PC-3 (cell line): Measurements from ENCODE around the gene PACS1. TPM values are rescaled to one million over a fixed set of nuclear protein-coding genes. Genes with fewer than 3 reads are reported as not detected.
"Not testable (repeated sequence)": the region's sequence is repeated elsewhere in the genome, so short reads cannot be mapped to it uniquely, and the experiment has no call there.

ENCODE experiments used
- ATAC-seq: fragments of 200-7000 bp; cut with Tn5 transposase; 2 replicates; pipeline ENCODE4 v1.9.1; 2020; ENCODE audit warnings: mild to moderate bottlenecking, moderate library complexity
- BruUV-seq: library from RNA; stranded (reverse); fragments of 400-500 nt; replicated peaks from 2 replicates; lab custom pipeline; 2021; lab: Mats Ljungman, UMichigan
- CTCF ChIA-PET: fragments of 300-600 bp; sonication (Branson Sonifier 250); formaldehyde crosslinking; loops from one replicate; lab custom pipeline; 2022; ENCODE audit warnings: antibody characterized with exemption; lab: Charles Lee
- POLR2A ChIA-PET: fragments of 300-600 bp; sonication (Branson Sonifier 250); formaldehyde crosslinking; loops from one replicate; lab custom pipeline; 2022; ENCODE audit warnings: antibody characterized with exemption; ENCODE audit not compliant: unreplicated experiment; lab: Charles Lee
- DNase-seq: peaks from one replicate; pipeline ENCODE4 v3.0.0-alpha.2; 2015
- H2AFZ ChIP-seq: fragments of 300-600 bp; sonication (generic); 2 replicates; pipeline ENCODE4 v1.6.0; 2016; ENCODE audit warnings: antibody characterized with exemption, low read length
- H3F3A ChIP-seq: fragments of 300-600 bp; sonication (generic); one replicate; pipeline ENCODE4 v1.6.0; 2017; ENCODE audit warnings: antibody characterized with exemption, low read length, control low read depth, mild to moderate bottlenecking; ENCODE audit not compliant: unreplicated experiment
- H3K27ac ChIP-seq: fragments of 300-600 bp; sonication (generic); 2 replicates; pipeline ENCODE4 v1.5.1; 2016; ENCODE audit warnings: mild to moderate bottlenecking, low read length
- H3K27me3 ChIP-seq: fragments of 300-600 bp; sonication (generic); 2 replicates; pipeline ENCODE4 v1.6.1; 2016; ENCODE audit warnings: low read length, mixed read lengths
- H3K36me3 ChIP-seq: fragments of 300-600 bp; sonication (generic); 2 replicates; pipeline ENCODE4 v1.6.1; 2016; ENCODE audit warnings: low read depth, mixed run types, low read length, mixed read lengths
- H3K4me1 ChIP-seq: fragments of 300-600 bp; sonication (generic); 2 replicates; pipeline ENCODE4 v1.5.1; 2016; ENCODE audit warnings: low read length; ENCODE audit not compliant: insufficient read depth
- H3K4me2 ChIP-seq: fragments of 300-600 bp; sonication (generic); 2 replicates; pipeline ENCODE4 v1.6.0; 2016; ENCODE audit warnings: low read length
- H3K4me3 ChIP-seq: fragments of 300-600 bp; sonication (generic); 2 replicates; pipeline ENCODE4 v1.5.1; 2016; ENCODE audit warnings: mild to moderate bottlenecking, low read length, mixed read lengths
- H3K79me2 ChIP-seq: fragments of 300-600 bp; sonication (generic); 2 replicates; pipeline ENCODE4 v1.6.1; 2017; ENCODE audit warnings: low read length, mixed read lengths
- H3K9ac ChIP-seq: fragments of 300-600 bp; sonication (generic); 2 replicates; pipeline ENCODE4 v1.6.0; 2016; ENCODE audit warnings: mild to moderate bottlenecking, low read length
- H3K9me2 ChIP-seq: fragments of 300-600 bp; sonication (generic); replicated peaks from 2 replicates; pipeline ENCODE4 v1.6.1; 2016; ENCODE audit warnings: mixed run types, low read length, mixed read lengths
- H3K9me3 ChIP-seq: fragments of 300-600 bp; sonication (generic); 2 replicates; pipeline ENCODE4 v1.6.1; 2016; ENCODE audit warnings: low read length, mixed read lengths
- H4K20me1 ChIP-seq: fragments of 300-600 bp; sonication (generic); 2 replicates; pipeline ENCODE4 v1.6.1; 2016; ENCODE audit warnings: low read length, mixed read lengths
- EZH2 ChIP-seq: fragments of 300-600 bp; sonication (generic); IDR thresholded peaks from one replicate; pipeline ENCODE4 v1.6.1; 2017; ENCODE audit warnings: antibody characterized with exemption, mild to moderate bottlenecking, low read length; ENCODE audit not compliant: unreplicated experiment
- EZH2phosphoT487 ChIP-seq: fragments of 300-600 bp; sonication (generic); IDR thresholded peaks from 2 replicates; pipeline ENCODE4 v1.6.1; 2018; ENCODE audit warnings: mild to moderate bottlenecking, antibody characterized with exemption, low read length, borderline replicate concordance
- intact Hi-C: fragments of 100-400 bp; cut with micrococcal nuclease; formaldehyde crosslinking; loops from 2 replicates; pipeline ENCODE4 v1.9.0; 2023
- total RNA-seq: library from RNA; depleted of rRNA; stranded (reverse); fragments of >200 nt; gene quantifications from 2 replicates; pipeline ENCODE4 v1.2.3, GENCODE V29; 2014
- TF ChIP-seq, protein P1 (sequence below): fragments of 300-600 bp; sonication (generic); conservative IDR thresholded peaks from 2 replicates; pipeline ENCODE4 v1.5.1; 2017; ENCODE audit warnings: antibody characterized with exemption, low read depth, mild to moderate bottlenecking, low read length

PACS1 gene
- total RNA-seq, 1 experiment from 2014 or later = 28.7 TPM

- Histone ChIP-seq H3K27ac (no peak overlapping the region), H3K9me3 (no peaks in the 10 kb centered on the region), H3K9ac (no peak overlapping the region), H3K4me3 (no peak overlapping the region), H3K9me2 (no peaks in the 10 kb centered on the region), H3K36me3 (no peaks in the 10 kb centered on the region), H3K4me1 (no peaks in the 10 kb centered on the region), H3K27me3 (no peaks in the 10 kb centered on the region), H3K4me2 (no peak overlapping the region), H3F3A (no peaks in the 10 kb centered on the region), H2AFZ (no peak overlapping the region), H4K20me1 (no peaks in the 10 kb centered on the region), H3K79me2 (peaks cover 52% of the 10 kb centered on the region)
- no peak for ATAC-seq
- intact Hi-C loops = no loop called here
- no TSS peak for BruUV-seq
- ChIA-PET CTCF (no interaction called here), POLR2A (no interaction called here)
- TF ChIP-seq, protein P1, sequence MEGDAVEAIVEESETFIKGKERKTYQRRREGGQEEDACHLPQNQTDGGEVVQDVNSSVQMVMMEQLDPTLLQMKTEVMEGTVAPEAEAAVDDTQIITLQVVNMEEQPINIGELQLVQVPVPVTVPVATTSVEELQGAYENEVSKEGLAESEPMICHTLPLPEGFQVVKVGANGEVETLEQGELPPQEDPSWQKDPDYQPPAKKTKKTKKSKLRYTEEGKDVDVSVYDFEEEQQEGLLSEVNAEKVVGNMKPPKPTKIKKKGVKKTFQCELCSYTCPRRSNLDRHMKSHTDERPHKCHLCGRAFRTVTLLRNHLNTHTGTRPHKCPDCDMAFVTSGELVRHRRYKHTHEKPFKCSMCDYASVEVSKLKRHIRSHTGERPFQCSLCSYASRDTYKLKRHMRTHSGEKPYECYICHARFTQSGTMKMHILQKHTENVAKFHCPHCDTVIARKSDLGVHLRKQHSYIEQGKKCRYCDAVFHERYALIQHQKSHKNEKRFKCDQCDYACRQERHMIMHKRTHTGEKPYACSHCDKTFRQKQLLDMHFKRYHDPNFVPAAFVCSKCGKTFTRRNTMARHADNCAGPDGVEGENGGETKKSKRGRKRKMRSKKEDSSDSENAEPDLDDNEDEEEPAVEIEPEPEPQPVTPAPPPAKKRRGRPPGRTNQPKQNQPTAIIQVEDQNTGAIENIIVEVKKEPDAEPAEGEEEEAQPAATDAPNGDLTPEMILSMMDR = no peak
- TF ChIP-seq EZH2phosphoT487 = no peak
- TF ChIP-seq EZH2 = no peak
- DNase-seq = no peak
These were observed 19.0 kb downstream of the PACS1 start for GRCh38 chr11:66089067-66089466.

DNA sequence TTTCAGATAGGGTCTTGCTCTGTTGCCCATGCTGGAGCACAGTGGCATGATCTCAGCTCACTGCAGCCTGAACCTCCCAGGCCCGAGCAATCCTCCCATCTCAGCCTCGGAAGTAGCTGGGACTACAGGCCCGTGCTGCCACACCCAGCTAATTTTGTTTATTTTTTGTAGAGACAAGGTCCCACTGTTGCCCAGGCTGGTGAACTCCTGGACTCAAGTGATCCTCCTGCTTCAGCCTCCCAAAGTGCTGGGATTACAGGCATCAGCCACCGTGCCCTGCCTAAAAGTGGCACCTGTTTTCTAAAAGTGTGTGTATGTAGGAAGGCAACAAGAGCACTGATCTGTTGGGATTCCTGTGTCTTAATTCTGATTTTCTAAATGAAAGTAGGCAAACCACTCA, 20.2 kb downstream of the PACS1 start:
- Histone ChIP-seq H2AFZ (no peak overlapping the region), H4K20me1 (no peaks in the 10 kb centered on the region), H3K4me3 (no peak overlapping the region), H3K79me2 (peaks cover 40% of the 10 kb centered on the region), H3F3A (no peaks in the 10 kb centered on the region), H3K4me1 (no peaks in the 10 kb centered on the region), H3K27ac (no peak overlapping the region), H3K9me3 (no peaks in the 10 kb centered on the region), H3K36me3 (no peaks in the 10 kb centered on the region), H3K9ac (no peak overlapping the region), H3K4me2 (no peak overlapping the region), H3K9me2 (no peaks in the 10 kb centered on the region), H3K27me3 (no peaks in the 10 kb centered on the region)
- no TSS peak for BruUV-seq
- intact Hi-C loops = no loop called here
- ATAC-seq (no peak), DNase-seq (no peak)
- POLR2A ChIA-PET = no interaction called here
- TF ChIP-seq, protein P1 = no peak
- no peak for TF ChIP-seq EZH2phosphoT487
- no peak for TF ChIP-seq EZH2
- CTCF ChIA-PET = no interaction called here

DNA sequence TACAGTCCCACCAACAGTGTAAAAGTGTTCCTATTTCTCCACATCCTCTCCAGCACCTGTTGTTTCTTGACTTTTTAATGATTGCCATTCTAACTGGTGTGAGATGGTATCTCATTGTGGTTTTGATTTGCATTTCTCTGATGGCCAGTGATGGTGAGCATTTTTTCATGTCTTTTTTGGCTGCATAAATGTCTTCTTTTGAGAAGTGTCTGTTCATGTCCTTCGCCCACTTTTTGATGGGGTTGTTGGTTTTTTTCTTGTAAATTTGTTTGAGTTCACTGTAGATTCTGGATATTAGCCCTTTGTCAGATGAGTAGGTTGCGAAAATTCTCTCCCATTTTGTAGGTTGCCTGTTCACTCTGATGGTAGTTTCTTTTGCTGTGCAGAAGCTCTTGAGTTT, 22.1 kb downstream of the PACS1 start:
- H4K20me1 ChIP-seq, ATAC-seq, H3K9me2 ChIP-seq, H3K27me3 ChIP-seq, H2AFZ ChIP-seq, H3K27ac ChIP-seq, H3K4me2 ChIP-seq, CTCF ChIA-PET, intact Hi-C loops, H3K36me3 ChIP-seq, H3K9me3 ChIP-seq, POLR2A ChIA-PET, BruUV-seq, DNase-seq, H3K4me3 ChIP-seq, H3K4me1 ChIP-seq, H3F3A ChIP-seq, H3K9ac ChIP-seq: not testable (repeated sequence)
- peaks cover 26% of the 10 kb centered on the region for H3K79me2 ChIP-seq

DNA sequence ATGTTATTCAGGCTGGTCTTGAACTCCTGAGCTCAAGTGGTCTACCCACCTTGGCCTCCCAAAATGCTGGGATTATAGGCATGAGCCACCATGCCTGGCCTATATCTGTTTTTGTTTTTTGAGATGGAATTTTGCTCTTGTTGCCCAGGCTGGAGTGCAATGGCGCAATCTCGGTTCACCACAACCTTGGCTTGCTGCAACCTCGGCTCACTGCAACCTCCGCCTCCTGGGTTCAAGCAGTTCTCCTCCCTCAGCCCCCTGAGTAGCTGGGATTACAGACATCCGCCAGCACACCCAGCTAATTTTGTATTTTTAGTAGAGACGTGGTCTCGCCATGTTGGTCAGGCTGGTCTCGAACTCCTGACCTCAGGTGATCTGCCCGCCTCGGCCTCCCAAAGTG, 29.7 kb downstream of the PACS1 start:
- ATAC-seq, H3K4me1 ChIP-seq, H3K27ac ChIP-seq, POLR2A ChIA-PET, H3K9ac ChIP-seq, H4K20me1 ChIP-seq, DNase-seq, H3K9me2 ChIP-seq, H3K4me3 ChIP-seq, H3K36me3 ChIP-seq, H3K9me3 ChIP-seq, BruUV-seq, H3K27me3 ChIP-seq, H3K4me2 ChIP-seq, H3F3A ChIP-seq, CTCF ChIA-PET, intact Hi-C loops, H2AFZ ChIP-seq: not testable (repeated sequence)
- H3K79me2 ChIP-seq = peaks cover 16% of the 10 kb centered on the region; the same call in 1 of the 2 replicates
